Measurements from ENCODE around the gene MAT2A. TPM values are rescaled to one million over a fixed set of nuclear protein-coding genes. Genes with fewer than 3 reads are reported as not detected.
"Not testable (repeated sequence)": the region's sequence is repeated elsewhere in the genome, so short reads cannot be mapped to it uniquely, and the experiment has no call there.

The MAT2A gene
- total RNA-seq, 1 experiment from 2014 or later = 309 TPM

DNA sequence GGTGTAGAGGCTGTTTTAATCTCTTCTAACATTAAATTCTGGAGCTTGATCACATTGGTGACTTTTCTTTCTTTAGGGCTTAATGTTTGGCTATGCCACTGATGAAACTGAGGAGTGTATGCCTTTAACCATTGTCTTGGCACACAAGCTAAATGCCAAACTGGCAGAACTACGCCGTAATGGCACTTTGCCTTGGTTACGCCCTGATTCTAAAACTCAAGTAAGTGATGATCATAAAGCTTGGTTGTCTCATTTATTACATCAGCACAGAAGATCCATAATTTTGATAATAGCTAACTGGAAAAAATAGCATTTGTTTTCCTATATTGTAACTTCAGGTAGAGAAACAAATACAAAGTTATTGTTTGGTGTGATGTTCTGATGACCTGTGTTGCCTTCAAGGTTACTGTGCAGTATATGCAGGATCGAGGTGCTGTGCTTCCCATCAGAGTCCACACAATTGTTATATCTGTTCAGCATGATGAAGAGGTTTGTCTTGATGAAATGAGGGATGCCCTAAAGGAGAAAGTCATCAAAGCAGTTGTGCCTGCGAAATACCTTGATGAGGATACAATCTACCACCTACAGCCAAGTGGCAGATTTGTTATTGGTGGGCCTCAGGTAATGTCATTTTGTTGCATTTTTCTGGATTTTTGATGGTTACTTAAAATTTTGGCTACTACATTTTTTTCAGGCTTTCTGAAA is 2.9 kb downstream of the MAT2A start:
- Histone ChIP-seq H3K27ac (ENCODE audit: low read length) (no peak overlapping the region), H2AFZ (ENCODE audit: low read length) (no peak overlapping the region), H3K4me2 (ENCODE audit: low read length) (peak overlapping the region; percentile 99), H4K20me1 (ENCODE audit: low read length) (peaks cover 63% of the 10 kb centered on the region), H3K36me3 (ENCODE audit: low read depth, low read length) (peaks cover 58% of the 10 kb centered on the region), H3K79me2 (ENCODE audit: low read length) (peaks cover 63% of the 10 kb centered on the region), H3F3A (ENCODE audit: low read length, unreplicated experiment) (peaks cover 63% of the 10 kb centered on the region), H3K4me3 (ENCODE audit: low read length) (peak overlapping the region; percentile 95), H3K9me2 (replicated peaks; ENCODE audit: low read length) (no peaks in the 10 kb centered on the region), H3K9ac (ENCODE audit: low read length) (peak overlapping the region; percentile 100), H3K4me1 (ENCODE audit: insufficient read depth, low read length) (peaks cover 31% of the 10 kb centered on the region), H3K9me3 (ENCODE audit: low read length) (no peaks in the 10 kb centered on the region), H3K27me3 (ENCODE audit: low read length) (no peaks in the 10 kb centered on the region)
- DNase-seq (no peak), ATAC-seq (no peak)
- POLR2A ChIA-PET (ENCODE audit: unreplicated experiment) = interaction anchor here (0.6 to 3.5 kb wide), 4 partner anchors 37 to 153 kb away, joined by 3 to 27 read pairs (median 4); no protein-coding TSS in a partner anchor
- CTCF ChIA-PET = interaction anchor here (0.6 kb wide), 1 partner anchor 61 kb away, joined by 3 read pairs; the partner anchor contains the start of gene TMEM150A
- intact Hi-C loops (cut with micrococcal nuclease) = no loop called here
- no TSS peak for BruUV-seq (replicated peaks)
- no peak for TF ChIP-seq EZH2 (IDR thresholded peaks at IDR 0.05; ENCODE audit: low read length, unreplicated experiment)
- TF ChIP-seq EZH2phosphoT487 (IDR thresholded peaks at IDR 0.05; ENCODE audit: borderline replicate concordance, low read length) = no peak
- TF ChIP-seq CTCF (conservative IDR thresholded peaks at IDR 0.05; ENCODE audit: low read depth, low read length) = no peak

- Histone ChIP-seq H3K27ac (ENCODE audit: low read length) (no peak overlapping the region), H3K4me1 (ENCODE audit: insufficient read depth, low read length) (peaks cover 22% of the 10 kb centered on the region), H2AFZ (ENCODE audit: low read length) (no peak overlapping the region), H3K4me2 (ENCODE audit: low read length) (peak overlapping the region; percentile 99), H3K36me3 (ENCODE audit: low read depth, low read length) (peaks cover 58% of the 10 kb centered on the region), H3K4me3 (ENCODE audit: low read length) (peak overlapping the region; percentile 95), H4K20me1 (ENCODE audit: low read length) (peaks cover 63% of the 10 kb centered on the region), H3K27me3 (ENCODE audit: low read length) (no peaks in the 10 kb centered on the region), H3K9ac (ENCODE audit: low read length) (no peak overlapping the region), H3K9me2 (replicated peaks; ENCODE audit: low read length) (no peaks in the 10 kb centered on the region), H3K79me2 (ENCODE audit: low read length) (peaks cover 54% of the 10 kb centered on the region), H3F3A (ENCODE audit: low read length, unreplicated experiment) (peaks cover 71% of the 10 kb centered on the region), H3K9me3 (ENCODE audit: low read length) (no peaks in the 10 kb centered on the region)
- no peak for DNase-seq
- no peak for TF ChIP-seq CTCF (conservative IDR thresholded peaks at IDR 0.05; ENCODE audit: low read depth, low read length)
- no peak for TF ChIP-seq EZH2 (IDR thresholded peaks at IDR 0.05; ENCODE audit: low read length, unreplicated experiment)
- TF ChIP-seq EZH2phosphoT487 (IDR thresholded peaks at IDR 0.05; ENCODE audit: borderline replicate concordance, low read length) = no peak
- POLR2A ChIA-PET (ENCODE audit: unreplicated experiment) = no interaction called here
- no peak for ATAC-seq
- intact Hi-C loops (cut with micrococcal nuclease) = no loop called here
- CTCF ChIA-PET = no interaction called here
- no TSS peak for BruUV-seq (replicated peaks)
Observed at GRCh38 chr2:85542777-85543176, 3.8 kb downstream of the MAT2A start.

- not testable (repeated sequence) for H3K4me2 ChIP-seq (ENCODE audit: low read length)
- H3K36me3 ChIP-seq (ENCODE audit: low read depth, low read length) = peaks cover 58% of the 10 kb centered on the region
Observed at GRCh38 chr2:85544254-85544691, 5.3 kb downstream of the MAT2A start.

DNA sequence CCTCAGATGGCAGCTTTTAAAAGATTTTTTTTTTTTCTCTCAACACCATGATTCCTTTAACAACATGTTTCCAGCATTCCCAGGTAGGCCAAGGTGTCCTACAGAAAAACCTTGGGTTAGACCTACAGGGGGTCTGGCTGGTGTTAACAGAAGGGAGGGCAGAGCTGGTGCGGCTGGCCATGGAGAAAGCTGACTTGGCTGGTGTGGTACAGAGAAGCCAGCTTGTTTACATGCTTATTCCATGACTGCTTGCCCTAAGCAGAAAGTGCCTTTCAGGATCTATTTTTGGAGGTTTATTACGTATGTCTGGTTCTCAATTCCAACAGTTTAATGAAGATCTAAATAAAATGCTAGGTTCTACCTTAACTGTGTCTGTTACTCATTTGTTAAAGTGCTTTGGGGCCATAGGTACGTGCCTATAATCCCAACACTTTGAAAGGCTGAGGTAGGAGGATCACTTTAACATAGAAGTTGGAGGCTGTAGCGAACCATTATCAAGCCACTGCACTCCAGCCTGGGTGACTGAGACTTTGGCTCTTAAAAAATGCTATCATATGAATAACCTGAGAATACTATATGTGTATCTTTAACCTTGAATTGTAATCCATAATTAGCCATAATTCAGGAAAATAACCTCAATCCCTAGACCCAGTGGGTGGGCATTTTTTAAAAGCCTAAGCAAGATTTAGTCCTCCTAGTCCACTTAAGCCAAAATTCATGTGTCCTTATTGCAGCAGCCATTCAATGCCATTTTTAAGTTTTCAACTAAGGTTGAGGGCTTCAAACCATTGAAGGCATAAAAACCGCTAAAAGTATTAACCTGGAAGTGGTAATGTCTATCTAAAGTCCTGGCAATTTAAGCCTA is 6.2 kb downstream of the MAT2A start:
- peak overlapping the region; percentile 1; the same call in 1 of the 2 replicates for H3K27ac ChIP-seq (ENCODE audit: low read length)

More at GRCh38 chr2:85544254-85544691, 5.3 kb downstream of the MAT2A start:
- H3K27ac ChIP-seq (ENCODE audit: low read length); BruUV-seq (replicated peaks); H3K27me3 ChIP-seq (ENCODE audit: low read length); H3K4me3 ChIP-seq (ENCODE audit: low read length); H3K9ac ChIP-seq (ENCODE audit: low read length); H2AFZ ChIP-seq (ENCODE audit: low read length); intact Hi-C loops (cut with micrococcal nuclease); ATAC-seq; H3K9me2 ChIP-seq (replicated peaks; ENCODE audit: low read length); H3K9me3 ChIP-seq (ENCODE audit: low read length); DNase-seq: not testable (repeated sequence)
- Histone ChIP-seq H4K20me1 (ENCODE audit: low read length) (peaks cover 61% of the 10 kb centered on the region), H3K79me2 (ENCODE audit: low read length) (peaks cover 41% of the 10 kb centered on the region), H3K4me1 (ENCODE audit: insufficient read depth, low read length) (peaks cover 17% of the 10 kb centered on the region), H3F3A (ENCODE audit: low read length, unreplicated experiment) (peaks cover 77% of the 10 kb centered on the region)
- POLR2A ChIA-PET (ENCODE audit: unreplicated experiment) = interaction anchor here (0.6 kb wide), 3 partner anchors 123 to 174 kb away, joined by 3 to 9 read pairs (median 5); no protein-coding TSS in a partner anchor
- CTCF ChIA-PET = interaction anchor here (0.7 kb wide), 1 partner anchor 175 kb away, joined by 5 read pairs; no protein-coding TSS in a partner anchor

More for the DNA sequence above, 6.2 kb downstream of the MAT2A start:
- Histone ChIP-seq H4K20me1 (ENCODE audit: low read length) (peaks cover 52% of the 10 kb centered on the region), H3K36me3 (ENCODE audit: low read depth, low read length) (peaks cover 51% of the 10 kb centered on the region), H3F3A (ENCODE audit: low read length, unreplicated experiment) (peaks cover 74% of the 10 kb centered on the region), H3K4me1 (ENCODE audit: insufficient read depth, low read length) (peaks cover 26% of the 10 kb centered on the region), H3K79me2 (ENCODE audit: low read length) (peaks cover 32% of the 10 kb centered on the region)
- H3K9me2 ChIP-seq (replicated peaks; ENCODE audit: low read length); H3K27me3 ChIP-seq (ENCODE audit: low read length); DNase-seq; H3K4me3 ChIP-seq (ENCODE audit: low read length); BruUV-seq (replicated peaks); H3K9ac ChIP-seq (ENCODE audit: low read length); H3K9me3 ChIP-seq (ENCODE audit: low read length); ATAC-seq; H2AFZ ChIP-seq (ENCODE audit: low read length); H3K4me2 ChIP-seq (ENCODE audit: low read length); intact Hi-C loops (cut with micrococcal nuclease): not testable (repeated sequence)
- CTCF ChIA-PET = interaction anchor here (0.7 kb wide), 1 partner anchor 176 kb away, joined by 5 read pairs; no protein-coding TSS in a partner anchor
- POLR2A ChIA-PET (ENCODE audit: unreplicated experiment) = interaction anchor here (0.6 kb wide), 3 partner anchors 137 to 175 kb away, joined by 3 to 9 read pairs (median 5); no protein-coding TSS in a partner anchor

Data from PC-3 (cell line).